HG03442 (cell line): ENCODE results near the gene UBE2E3.
"Not testable (repeated sequence)": the region's sequence is repeated elsewhere in the genome, so short reads cannot be mapped to it uniquely, and the experiment has no call there.

Experiments
- ATAC-seq: cut with Tn5 transposase; IDR thresholded peaks from one replicate; pipeline ENCODE4 v1.9.1; 2021; ENCODE audit warnings: mild to moderate bottlenecking, moderate library complexity; ENCODE audit not compliant: unreplicated experiment

UBE2E3 gene

GRCh38 chr2:181025004-181025403 is 44.6 kb downstream of the UBE2E3 start:
- no peak for ATAC-seq

- peak; percentile 44 for ATAC-seq
Observed at GRCh38 chr2:181036445-181036844, 56.0 kb downstream of the UBE2E3 start.

GRCh38 chr2:181036848-181037603 is 56.6 kb downstream of the UBE2E3 start:
- ATAC-seq = peak; percentile 71

GRCh38 chr2:181037922-181038321 is 57.5 kb downstream of the UBE2E3 start:
- no peak for ATAC-seq

- no peak for ATAC-seq
Observed at GRCh38 chr2:181038796-181039195, 58.4 kb downstream of the UBE2E3 start.

GRCh38 chr2:181040839-181041238 is 60.4 kb downstream of the UBE2E3 start:
- not testable (repeated sequence) for ATAC-seq

GRCh38 chr2:181041661-181042060 is 61.3 kb downstream of the UBE2E3 start:
- ATAC-seq = peak; percentile 39

- ATAC-seq = no peak
Observed at GRCh38 chr2:181042706-181043105, 62.3 kb downstream of the UBE2E3 start.

GRCh38 chr2:181046833-181047232 is 66.4 kb downstream of the UBE2E3 start:
- peak; percentile 55 for ATAC-seq

- no peak for ATAC-seq
Observed at GRCh38 chr2:181047829-181048228, 67.4 kb downstream of the UBE2E3 start.

GRCh38 chr2:181051861-181052522 is 71.6 kb downstream of the UBE2E3 start:
- ATAC-seq = no peak

GRCh38 chr2:181052523-181052891 is 72.1 kb downstream of the UBE2E3 start:
- ATAC-seq = peak; percentile 68

- no peak for ATAC-seq
Observed at GRCh38 chr2:181054256-181054655, 73.9 kb downstream of the UBE2E3 start.

- no peak for ATAC-seq
Observed at GRCh38 chr2:181054843-181055242, 74.4 kb downstream of the UBE2E3 start.

- ATAC-seq = peak; percentile 82
Observed at GRCh38 chr2:181058378-181059269, 78.2 kb downstream of the UBE2E3 start.

GRCh38 chr2:181063696-181064095 is 83.3 kb downstream of the UBE2E3 start:
- no peak for ATAC-seq

- ATAC-seq = no peak
Observed at GRCh38 chr2:181065458-181065857, 85.1 kb downstream of the UBE2E3 start.

- ATAC-seq = no peak
Observed at GRCh38 chr2:181066333-181066732, 85.9 kb downstream of the UBE2E3 start.

- no peak for ATAC-seq
Observed at GRCh38 chr2:181070119-181070835, 89.9 kb downstream of the UBE2E3 start.

GRCh38 chr2:181070836-181071200 is 90.4 kb downstream of the UBE2E3 start:
- ATAC-seq = no peak
